Coronary artery (tissue), 2 donors: ENCODE results near the gene DSCAM.

Source experiments
- DNase-seq: peaks from one replicate; pipeline ENCODE4 v3.0.0-alpha.2; 2017; ENCODE audit warnings: low spot score
- H3K27ac ChIP-seq, 2 donors: fragments of 200-600 bp; sonication (generic); one replicate each; pipeline ENCODE4 v1.5.1; 2016 to 2019
- H3K4me3 ChIP-seq: fragments of 200-600 bp; sonication (generic); 2 replicates; pipeline ENCODE4 v1.5.1; 2016; ENCODE audit warnings: mild to moderate bottlenecking, moderate library complexity
- TF ChIP-seq, protein P1 (sequence below): fragments of 200-600 bp; sonication (generic); IDR thresholded peaks from one replicate; pipeline ENCODE4 v1.5.1; 2019; ENCODE audit warnings: antibody characterized with exemption

DSCAM gene

DNA sequence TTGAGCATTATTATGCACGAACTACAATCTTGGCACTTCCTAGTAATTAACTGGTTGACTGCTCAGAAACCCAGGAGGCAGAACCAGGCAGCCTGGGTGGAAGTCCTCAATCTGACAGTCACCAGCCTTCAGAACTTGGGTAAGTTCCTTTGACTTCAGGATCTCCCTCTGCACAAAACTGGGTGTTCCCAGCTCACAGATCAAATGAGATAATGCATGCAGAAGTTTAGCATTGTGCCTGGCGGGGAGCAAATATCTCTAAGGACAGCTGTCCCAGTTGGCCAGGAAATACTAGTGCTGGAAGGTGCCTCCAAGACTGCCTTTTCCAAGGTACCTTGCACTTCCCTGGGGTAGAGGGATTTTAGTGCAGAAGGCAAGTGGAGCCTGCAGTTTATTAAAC, 684.9 kb downstream of the DSCAM start:
- no peak for DNase-seq
- TF ChIP-seq, protein P1, sequence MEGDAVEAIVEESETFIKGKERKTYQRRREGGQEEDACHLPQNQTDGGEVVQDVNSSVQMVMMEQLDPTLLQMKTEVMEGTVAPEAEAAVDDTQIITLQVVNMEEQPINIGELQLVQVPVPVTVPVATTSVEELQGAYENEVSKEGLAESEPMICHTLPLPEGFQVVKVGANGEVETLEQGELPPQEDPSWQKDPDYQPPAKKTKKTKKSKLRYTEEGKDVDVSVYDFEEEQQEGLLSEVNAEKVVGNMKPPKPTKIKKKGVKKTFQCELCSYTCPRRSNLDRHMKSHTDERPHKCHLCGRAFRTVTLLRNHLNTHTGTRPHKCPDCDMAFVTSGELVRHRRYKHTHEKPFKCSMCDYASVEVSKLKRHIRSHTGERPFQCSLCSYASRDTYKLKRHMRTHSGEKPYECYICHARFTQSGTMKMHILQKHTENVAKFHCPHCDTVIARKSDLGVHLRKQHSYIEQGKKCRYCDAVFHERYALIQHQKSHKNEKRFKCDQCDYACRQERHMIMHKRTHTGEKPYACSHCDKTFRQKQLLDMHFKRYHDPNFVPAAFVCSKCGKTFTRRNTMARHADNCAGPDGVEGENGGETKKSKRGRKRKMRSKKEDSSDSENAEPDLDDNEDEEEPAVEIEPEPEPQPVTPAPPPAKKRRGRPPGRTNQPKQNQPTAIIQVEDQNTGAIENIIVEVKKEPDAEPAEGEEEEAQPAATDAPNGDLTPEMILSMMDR = no peak
- Histone ChIP-seq H3K27ac (no peak overlapping the region), H3K4me3 (no peak overlapping the region)

DNA sequence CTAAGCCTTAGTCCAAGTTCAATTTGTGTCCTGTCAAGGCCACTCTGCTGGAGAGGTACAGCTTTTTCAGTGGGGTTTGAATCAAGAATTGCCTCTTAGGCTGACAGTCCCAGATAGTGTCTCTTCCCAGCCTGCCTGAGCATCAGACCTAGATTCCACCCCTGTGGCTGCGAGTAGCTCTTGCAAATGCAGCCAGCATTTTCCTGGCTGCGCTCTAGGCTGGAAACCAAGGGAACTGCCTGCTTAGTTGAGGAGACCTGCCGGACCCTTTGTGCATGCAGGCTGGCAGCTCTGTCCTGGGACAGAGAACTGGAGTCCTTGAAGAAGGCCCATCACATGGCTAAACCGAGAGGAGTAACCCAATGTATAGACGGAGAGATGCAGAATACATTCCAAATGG, 686.0 kb downstream of the DSCAM start:
- no peak for DNase-seq
- TF ChIP-seq, protein P1 = no peak
- Histone ChIP-seq H3K4me3 (no peak overlapping the region), H3K27ac (no peak overlapping the region)

- no peak overlapping the region for H3K4me3 ChIP-seq
- H3K27ac ChIP-seq = no peak overlapping the region
- DNase-seq = no peak
- TF ChIP-seq, protein P1 = no peak
These were observed 688.6 kb downstream of the DSCAM start for GRCh38 chr21:40158366-40158765.

DNA sequence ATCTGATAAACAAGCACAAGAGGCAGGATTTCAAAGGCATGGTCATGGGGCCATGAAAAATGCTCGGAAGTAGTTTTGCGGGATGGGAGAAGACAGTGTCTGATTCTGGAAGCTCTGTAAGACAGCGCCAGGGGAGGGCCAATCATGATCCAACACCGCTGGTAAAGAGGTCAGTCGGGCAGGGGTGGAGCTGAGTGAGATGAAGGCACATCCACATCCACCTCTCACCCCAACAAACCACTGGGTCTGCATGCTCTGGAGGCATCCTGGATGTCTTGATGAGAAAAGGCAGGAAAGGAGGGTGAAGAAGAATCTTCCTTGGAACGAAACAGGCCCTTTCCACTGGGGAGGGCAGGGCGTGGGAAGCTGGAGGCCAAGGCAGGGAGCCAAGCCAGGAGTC, 691.4 kb downstream of the DSCAM start:
- no peak for DNase-seq

DNA sequence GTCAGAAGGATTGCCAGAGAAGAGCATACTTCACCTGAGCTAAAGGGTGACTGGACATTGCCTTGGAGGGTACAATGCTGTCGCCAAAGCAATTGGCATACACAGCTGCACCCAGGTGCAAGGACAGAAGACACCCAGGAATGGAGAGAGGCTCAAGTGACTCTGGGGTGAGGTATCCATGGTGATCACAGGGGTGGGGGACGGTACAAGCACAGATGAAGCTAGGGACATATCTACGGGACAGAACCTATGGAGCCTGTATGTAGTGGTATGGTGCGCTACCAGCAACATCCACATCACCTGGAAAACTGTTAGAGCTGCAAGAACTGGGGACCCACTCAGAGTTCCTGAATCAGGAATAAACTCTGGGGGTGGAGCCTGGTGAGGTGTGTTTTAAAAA, 693.6 kb downstream of the DSCAM start:
- Histone ChIP-seq H3K27ac (no peak overlapping the region), H3K4me3 (no peak overlapping the region)
- no peak for DNase-seq
- TF ChIP-seq, protein P1 = no peak

More for the DNA sequence above, 691.4 kb downstream of the DSCAM start:
- TF ChIP-seq, protein P1 = no peak
- no peak overlapping the region for H3K4me3 ChIP-seq
- no peak overlapping the region for H3K27ac ChIP-seq

GRCh38 chr21:40152476-40152875, 694.5 kb downstream of the DSCAM start:
- H3K4me3 ChIP-seq = no peak overlapping the region
- DNase-seq = no peak
- no peak overlapping the region for H3K27ac ChIP-seq
- TF ChIP-seq, protein P1 = no peak

DNA sequence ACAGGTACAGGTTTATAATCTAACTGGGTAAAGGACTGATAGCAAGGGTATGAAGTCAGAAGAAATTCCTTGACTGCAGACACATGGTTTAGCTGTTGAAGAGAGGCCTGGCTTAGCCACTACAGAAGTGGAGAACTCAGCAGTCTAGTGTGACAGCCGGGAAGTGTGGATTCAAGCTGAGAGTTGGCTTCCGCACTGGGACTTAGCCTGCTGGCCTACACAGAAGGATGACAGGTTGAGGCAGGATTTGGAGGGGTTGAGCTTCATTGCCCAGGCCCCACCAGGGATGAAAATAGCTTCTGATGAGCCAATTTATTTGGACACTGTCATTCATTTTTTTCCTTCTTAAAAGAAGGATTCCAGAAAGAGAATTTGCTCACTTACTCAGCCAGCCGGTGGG, 695.3 kb downstream of the DSCAM start:
- TF ChIP-seq, protein P1 = no peak
- Histone ChIP-seq H3K27ac (no peak overlapping the region), H3K4me3 (no peak overlapping the region)
- DNase-seq = no peak
